Uterus (tissue), 4 donors: ENCODE results near the gene ACBD5. TPM values are rescaled to one million over a fixed set of nuclear protein-coding genes. Genes with fewer than 3 reads are reported as not detected.
"Not testable (repeated sequence)": the region's sequence is repeated elsewhere in the genome, so short reads cannot be mapped to it uniquely, and the experiment has no call there.

ENCODE experiments used
- DNase-seq, 2 donors: peaks; one replicate each; pipeline ENCODE4 v3.0.0-alpha.2; 2019 to 2020
- H3K27ac ChIP-seq, 2 donors: fragments of 200-600 bp; sonication (generic); 1 replicate in 1 of 2; 2 replicates in 1 of 2; pipeline ENCODE4 v1.5.1; 2016 to 2018
- H3K27me3 ChIP-seq, 2 donors: fragments of 200-600 bp; sonication (generic); one replicate each; pipeline ENCODE4 v1.5.1; 2018 to 2019; ENCODE audit warnings: control low read depth in 1 of 2
- H3K36me3 ChIP-seq, 2 donors: fragments of 200-600 bp; sonication (generic); one replicate each; pipeline ENCODE4 v1.5.1; 2019; ENCODE audit warnings: control low read depth in 1 of 2
- H3K4me1 ChIP-seq, 2 donors: fragments of 200-600 bp; sonication (generic); one replicate each; pipeline ENCODE4 v1.5.1; 2018 to 2019; ENCODE audit warnings: control low read depth in 1 of 2
- H3K4me3 ChIP-seq, 2 donors: fragments of 200-600 bp; sonication (generic); 1 replicate in 1 of 2; 2 replicates in 1 of 2; pipeline ENCODE4 v1.5.1; 2018 to 2019; ENCODE audit warnings: mild to moderate bottlenecking in 1 of 2
- H3K9me3 ChIP-seq, 2 donors: fragments of 200-600 bp; sonication (generic); one replicate each; pipeline ENCODE4 v1.5.1; 2019; ENCODE audit warnings: control low read depth in 1 of 2
- CTCF ChIP-seq, 4 experiments: fragments of 200-600 bp in 2 of 4; fragments of 450-650 bp in 2 of 4; sonication (generic) in 2 of 4; IDR thresholded peaks; one replicate each; pipeline ENCODE4 v1.5.1; 2016 to 2019; ENCODE audit warnings: antibody characterized with exemption in 4 of 4, mild to moderate bottlenecking in 2 of 4, moderate library complexity in 1 of 4
- POLR2A ChIP-seq, 2 donors: fragments of 450-650 bp; IDR thresholded peaks; one replicate each; pipeline ENCODE4 v1.6.1; 2016; ENCODE audit warnings: antibody characterized with exemption in 2 of 2, mild to moderate bottlenecking in 1 of 2, moderate library complexity in 1 of 2
- intact Hi-C: fragments of 100-400 bp; cut with DNase I; formaldehyde crosslinking; loops from one replicate; pipeline ENCODE4 v1.15.1; 2023; ENCODE audit warnings: low total_unique reads
- total RNA-seq, 4 donors: library from RNA; depleted of rRNA in 3 of 4; stranded (reverse); fragments of >200 nt in 3 of 4; gene quantifications; one replicate each; pipeline versions ENCODE4 v1.1.0 to v1.2.4, GENCODE V29; 2014 to 2023
- donor health status: DM: yes; HTN: yes; CAD: no.

The ACBD5 gene
- 10 to 100 TPM; 12.8 to 27.0 (median 17.6) TPM for total RNA-seq

GRCh38 chr10:27240212-27241009 is at the start of gene ACBD5:
Gene ACBD5, minus strand, starts transcription at chr10:27240797. Its CDS starts 109 bp downstream, at chr10:27240688.
- no peaks in the 10 kb centered on the region for H3K9me3 ChIP-seq
- peaks cover 0 to 6% of the 10 kb centered on the region in 2 donors for H3K4me1 ChIP-seq
- peak in 1 of 2 donors; percentile 49 for TF ChIP-seq POLR2A (IDR thresholded peaks at IDR 0.05)
- no peak for TF ChIP-seq CTCF (IDR thresholded peaks at IDR 0.05)
- H3K36me3 ChIP-seq: no peaks in the 10 kb centered on the region
- H3K4me3 ChIP-seq: peak within 1 kb of the TSS; percentile 69 to 97
- H3K27ac ChIP-seq: peak within 1 kb of the TSS; percentile 94 to 99
- no peaks in the 10 kb centered on the region for H3K27me3 ChIP-seq
- DNase-seq: peak; percentile 81 to 86
- intact Hi-C loops: no loop called here

- TF ChIP-seq CTCF (IDR thresholded peaks at IDR 0.05) (no peak), POLR2A (IDR thresholded peaks at IDR 0.05) (no peak)
- H3K4me1 ChIP-seq: no peaks in the 10 kb centered on the region
- no peaks in the 10 kb centered on the region for H3K9me3 ChIP-seq
- DNase-seq: no peak
- no peak overlapping the region for H3K27ac ChIP-seq
- H3K27me3 ChIP-seq: no peaks in the 10 kb centered on the region
- intact Hi-C loops: no loop called here
- no peaks in the 10 kb centered on the region for H3K36me3 ChIP-seq
- no peak overlapping the region for H3K4me3 ChIP-seq
Measured at GRCh38 chr10:27285093-27285492, 44.5 kb upstream of the ACBD5 start.

GRCh38 chr10:27276581-27276980 is 36.0 kb upstream of the ACBD5 start:
- Histone ChIP-seq H3K9me3 (no peaks in the 10 kb centered on the region), H3K4me3 (no peak overlapping the region), H3K4me1 (no peaks in the 10 kb centered on the region), H3K27ac (no peak overlapping the region), H3K27me3 (no peaks in the 10 kb centered on the region), H3K36me3 (no peaks in the 10 kb centered on the region)
- TF ChIP-seq POLR2A (IDR thresholded peaks at IDR 0.05): no peak
- no peak for TF ChIP-seq CTCF (IDR thresholded peaks at IDR 0.05)
- DNase-seq: no peak
- intact Hi-C loops: no loop called here

GRCh38 chr10:27266025-27266424 is 25.4 kb upstream of the ACBD5 start:
- H3K4me3 ChIP-seq, H3K9me3 ChIP-seq, H3K36me3 ChIP-seq, H3K27ac ChIP-seq, H3K27me3 ChIP-seq, intact Hi-C loops, DNase-seq, H3K4me1 ChIP-seq: not testable (repeated sequence)

- DNase-seq, intact Hi-C loops, H3K9me3 ChIP-seq, H3K4me3 ChIP-seq, H3K27ac ChIP-seq, H3K27me3 ChIP-seq, H3K4me1 ChIP-seq, H3K36me3 ChIP-seq: not testable (repeated sequence)
Measured at GRCh38 chr10:27262788-27263187, 22.2 kb upstream of the ACBD5 start.

GRCh38 chr10:27258838-27259812 is 18.5 kb upstream of the ACBD5 start:
- Histone ChIP-seq H3K4me3 (peak overlapping the region; percentile 35 to 38), H3K4me1 (no peaks in the 10 kb centered on the region), H3K36me3 (no peaks in the 10 kb centered on the region), H3K9me3 (no peaks in the 10 kb centered on the region), H3K27me3 (peaks cover 0 to 8% of the 10 kb centered on the region in 2 donors), H3K27ac (peak overlapping the region in 1 of 2 donors; percentile 62)
- intact Hi-C loops: no loop called here
- no peak for DNase-seq
- no peak for TF ChIP-seq CTCF (IDR thresholded peaks at IDR 0.05)
